ENCODE results near the gene ZNF536. TPM values are rescaled to one million over a fixed set of nuclear protein-coding genes. Genes with fewer than 3 reads are reported as not detected.
"Not testable (repeated sequence)": the region's sequence is repeated elsewhere in the genome, so short reads cannot be mapped to it uniquely, and the experiment has no call there.

ZNF536 gene
- total RNA-seq, 1 experiment from 2014 or later: 0.05 TPM

GRCh38 chr19:30394481-30395151 lies 22.4 kb downstream of the ZNF536 start (continued):
- no peak for TF ChIP-seq CTCF (IDR thresholded peaks at IDR 0.05)

GRCh38 chr19:30395283-30395682 lies 23.1 kb downstream of the ZNF536 start:
- Histone ChIP-seq H3K4me3 (ENCODE audit: low read depth in 2 of 2, low read length in 2 of 2) (no peak overlapping the region), H3K27ac (ENCODE audit: low read length) (no peak overlapping the region), H3K27me3 (ENCODE audit: control insufficient read depth, insufficient read depth, low read length) (peaks cover 22% of the 10 kb centered on the region), H3K9me3 (ENCODE audit: control insufficient read depth, insufficient read depth, low read depth, low read length) (no peaks in the 10 kb centered on the region), H3K36me3 (ENCODE audit: control insufficient read depth, insufficient read depth, low read length) (no peaks in the 10 kb centered on the region), H3K4me1 (ENCODE audit: control insufficient read depth, insufficient read depth, low read length) (no peaks in the 10 kb centered on the region)
- POLR2A ChIA-PET: no interaction called here
- DNase-seq (ENCODE audit: low read depth, low spot score): no peak
- CTCF ChIA-PET: no interaction called here
- intact Hi-C loops (cut with micrococcal nuclease; ENCODE audit: unreplicated experiment): no loop called here
- in situ Hi-C loops (cut with HindIII; ENCODE audit: low pct_unique_long_range_greater_than_20kb, low sequenced_read_pairs): no loop called here
- TF ChIP-seq POLR2AphosphoS5 (IDR thresholded peaks at IDR 0.05; ENCODE audit: low read depth, low read length) (no peak), SIN3A (IDR thresholded peaks at IDR 0.05; ENCODE audit: borderline replicate concordance, insufficient read depth, low read depth, low read length) (no peak), CTCF (IDR thresholded peaks at IDR 0.05) (no peak), TCF7L2 (IDR thresholded peaks at IDR 0.05; ENCODE audit: low read depth, low read length) (no peak), REST (IDR thresholded peaks at IDR 0.05; ENCODE audit: insufficient read depth in 1 of 2, low read depth in 2 of 2, low read length in 1 of 2) (no peak)
- BruUV-seq (replicated peaks): no TSS peak
- no peak for ATAC-seq

- intact Hi-C loops (cut with micrococcal nuclease; ENCODE audit: unreplicated experiment); POLR2A ChIA-PET; H3K36me3 ChIP-seq (ENCODE audit: control insufficient read depth, insufficient read depth, low read length); H3K4me3 ChIP-seq (ENCODE audit: low read depth in 2 of 2, low read length in 2 of 2); CTCF ChIA-PET; H3K27ac ChIP-seq (ENCODE audit: low read length); BruUV-seq (replicated peaks); in situ Hi-C loops (cut with HindIII; ENCODE audit: low pct_unique_long_range_greater_than_20kb, low sequenced_read_pairs); H3K9me3 ChIP-seq (ENCODE audit: control insufficient read depth, insufficient read depth, low read depth, low read length); H3K4me1 ChIP-seq (ENCODE audit: control insufficient read depth, insufficient read depth, low read length); DNase-seq (ENCODE audit: low read depth, low spot score); ATAC-seq: not testable (repeated sequence)
- H3K27me3 ChIP-seq (ENCODE audit: control insufficient read depth, insufficient read depth, low read length): peaks cover 17% of the 10 kb centered on the region
Measured at GRCh38 chr19:30398539-30398938, 26.4 kb downstream of the ZNF536 start.
